ENCODE results near the gene MRPS15.
"Not testable (repeated sequence)": the region's sequence is repeated elsewhere in the genome, so short reads cannot be mapped to it uniquely, and the experiment has no call there.

MRPS15 gene

GRCh38 chr1:36463803-36464604, at the start of gene MRPS15:
Gene MRPS15, minus strand, starts transcription at chr1:36464384. Its CDS starts 109 bp downstream, at chr1:36464275.
- peaks cover 55% of the 10 kb centered on the region in 2 experiments for H3K4me1 ChIP-seq (ENCODE audit: control insufficient read depth in 1 of 2, insufficient read depth in 1 of 2, low read depth in 1 of 2, low read length in 1 of 2)
- peaks cover 3% of the 10 kb centered on the region for H3K9me3 ChIP-seq
- H3K4me3 ChIP-seq (ENCODE audit: low read depth in 1 of 2, low read length in 1 of 2): peak within 1 kb of the TSS; percentile 75 to 81
- peak within 1 kb of the TSS; percentile 82 for H3K27ac ChIP-seq
- H3K27me3 ChIP-seq: no peaks in the 10 kb centered on the region
- H3K36me3 ChIP-seq: peaks cover 44% of the 10 kb centered on the region
- TF ChIP-seq CTCF (IDR thresholded peaks at IDR 0.05): peak; percentile 41

GRCh38 chr1:36512842-36513241, 48.7 kb upstream of the MRPS15 start:
- no peaks in the 10 kb centered on the region for H3K9me3 ChIP-seq
- H3K4me1 ChIP-seq (ENCODE audit: control insufficient read depth in 1 of 2, insufficient read depth in 1 of 2, low read depth in 1 of 2, low read length in 1 of 2): peaks cover 52 to 60% of the 10 kb centered on the region in 2 experiments
- H3K27ac ChIP-seq: peak overlapping the region; percentile 69
- no peaks in the 10 kb centered on the region for H3K36me3 ChIP-seq
- H3K4me3 ChIP-seq (ENCODE audit: low read depth in 1 of 2, low read length in 1 of 2): no peak overlapping the region
- TF ChIP-seq CTCF (IDR thresholded peaks at IDR 0.05): no peak
- no peaks in the 10 kb centered on the region for H3K27me3 ChIP-seq

- no peaks in the 10 kb centered on the region for H3K27me3 ChIP-seq
- no peaks in the 10 kb centered on the region for H3K9me3 ChIP-seq
- no peak for TF ChIP-seq CTCF (IDR thresholded peaks at IDR 0.05)
- H3K4me3 ChIP-seq (ENCODE audit: low read depth in 1 of 2, low read length in 1 of 2): no peak overlapping the region
- no peaks in the 10 kb centered on the region for H3K36me3 ChIP-seq
- H3K4me1 ChIP-seq (ENCODE audit: control insufficient read depth in 1 of 2, insufficient read depth in 1 of 2, low read depth in 1 of 2, low read length in 1 of 2): peaks cover 55 to 64% of the 10 kb centered on the region in 2 experiments
- H3K27ac ChIP-seq: peak overlapping the region; percentile 69
Measured at GRCh38 chr1:36511804-36512798, 47.9 kb upstream of the MRPS15 start.

GRCh38 chr1:36511220-36511619, 47.0 kb upstream of the MRPS15 start:
- H3K9me3 ChIP-seq, H3K27me3 ChIP-seq, H3K36me3 ChIP-seq: not testable (repeated sequence)
- Histone ChIP-seq H3K4me3 (ENCODE audit: low read depth in 1 of 2, low read length in 1 of 2) (peak overlapping the region in 1 of 2 experiments; percentile 28), H3K4me1 (ENCODE audit: control insufficient read depth in 1 of 2, insufficient read depth in 1 of 2, low read depth in 1 of 2, low read length in 1 of 2) (peaks cover 55 to 65% of the 10 kb centered on the region in 2 experiments), H3K27ac (peak overlapping the region; percentile 69)

- Histone ChIP-seq H3K27ac (peak overlapping the region; percentile 33), H3K4me3 (ENCODE audit: low read depth in 1 of 2, low read length in 1 of 2) (no peak overlapping the region), H3K9me3 (no peaks in the 10 kb centered on the region), H3K36me3 (no peaks in the 10 kb centered on the region), H3K27me3 (no peaks in the 10 kb centered on the region), H3K4me1 (ENCODE audit: control insufficient read depth in 1 of 2, insufficient read depth in 1 of 2, low read depth in 1 of 2, low read length in 1 of 2) (peaks cover 50 to 62% of the 10 kb centered on the region in 2 experiments)
- no peak for TF ChIP-seq CTCF (IDR thresholded peaks at IDR 0.05)
Measured at GRCh38 chr1:36510418-36510817, 46.2 kb upstream of the MRPS15 start.

Measured in neutrophil (primary cell).